SHP77 (cell line): ENCODE results near the gene AQP5.

Source experiments
- DNase-seq, 2 experiments: peaks; one replicate each; lab custom pipeline; 2025; lab: John Stamatoyannopoulos, UW

The AQP5 gene

GRCh38 chr12:49932533-49933130 lies 29.0 kb upstream of the AQP5 start:
- DNase-seq: no peak

- no peak for DNase-seq
Observed at GRCh38 chr12:49933796-49934195, 27.9 kb upstream of the AQP5 start.

- no peak for DNase-seq
Observed at GRCh38 chr12:49934505-49934904, 27.2 kb upstream of the AQP5 start.

- no peak for DNase-seq
Observed at GRCh38 chr12:49936925-49937324, 24.7 kb upstream of the AQP5 start.

DNA sequence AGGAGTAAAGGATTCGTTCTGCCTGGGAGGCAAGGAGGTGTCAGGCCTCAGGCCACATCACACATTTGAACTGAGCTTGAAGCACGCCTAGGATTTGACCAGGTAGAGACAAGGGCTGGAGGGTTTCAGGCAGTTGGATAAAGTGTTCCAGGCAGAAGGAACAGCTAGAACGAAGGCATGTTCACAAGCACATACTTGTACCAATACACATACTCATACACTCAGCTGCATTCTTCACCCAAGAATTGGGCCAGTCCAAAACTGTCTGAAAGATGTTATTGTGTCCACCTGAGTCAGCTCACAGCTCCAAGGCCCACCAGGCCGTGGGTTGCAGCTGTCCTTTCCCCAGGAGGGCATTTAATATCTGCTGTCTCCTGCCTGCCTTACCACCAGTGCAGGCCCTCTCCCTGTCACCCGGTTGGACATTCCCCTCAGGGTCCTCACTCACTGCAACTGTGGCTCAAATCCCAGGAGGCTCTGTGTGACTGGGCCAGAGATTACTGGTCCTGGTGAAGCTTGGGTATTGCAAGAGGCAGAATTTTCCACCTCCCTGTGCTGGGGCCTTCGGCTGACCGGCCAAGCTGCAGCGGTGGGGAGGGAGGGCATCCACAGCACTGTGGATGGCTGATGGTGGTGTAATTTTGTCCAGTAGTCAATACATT lies 23.9 kb upstream of the AQP5 start:
- no peak for DNase-seq

- no peak for DNase-seq
Observed at GRCh38 chr12:49939307-49939706, 22.4 kb upstream of the AQP5 start.

GRCh38 chr12:49939707-49940106 lies 22.0 kb upstream of the AQP5 start:
- no peak for DNase-seq

GRCh38 chr12:49941556-49942511 lies 19.8 kb upstream of the AQP5 start:
- no peak for DNase-seq

- no peak for DNase-seq
Observed at GRCh38 chr12:49942512-49942893, 19.2 kb upstream of the AQP5 start.

DNA sequence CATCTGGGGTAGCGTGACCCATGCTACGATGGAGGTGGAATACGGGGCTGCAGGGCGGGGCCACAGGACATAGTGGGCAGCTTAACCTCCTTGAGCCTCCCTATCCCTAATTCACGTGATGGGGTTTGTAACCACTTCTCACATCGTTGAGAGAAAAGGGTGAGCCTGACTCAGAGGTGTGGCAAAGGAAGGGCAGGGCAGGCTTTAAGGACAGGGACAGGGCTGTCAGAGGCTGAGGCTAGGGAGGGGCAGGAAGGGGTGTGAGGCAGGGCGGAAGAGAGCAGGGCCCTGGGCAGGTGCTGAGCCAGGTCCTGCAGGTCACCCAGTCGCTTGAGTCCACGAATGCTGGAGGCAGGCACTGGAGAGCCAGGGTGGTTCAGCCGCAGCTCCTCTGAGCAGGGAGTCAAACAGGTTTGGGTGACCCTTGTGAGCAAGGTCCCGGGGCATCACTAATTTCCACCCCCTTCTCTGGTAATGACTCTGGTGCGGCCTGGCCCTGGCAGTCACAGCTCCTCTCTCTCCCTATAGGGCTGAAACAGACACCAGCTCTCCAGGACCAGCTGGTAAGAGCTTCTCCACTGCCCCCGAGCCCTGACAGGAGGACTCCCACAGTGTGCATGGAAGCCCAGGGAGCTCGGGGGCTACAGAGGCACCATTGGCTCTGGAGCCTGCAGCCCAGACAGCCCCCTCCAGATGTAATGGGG lies 18.6 kb upstream of the AQP5 start:
- no peak for DNase-seq

DNA sequence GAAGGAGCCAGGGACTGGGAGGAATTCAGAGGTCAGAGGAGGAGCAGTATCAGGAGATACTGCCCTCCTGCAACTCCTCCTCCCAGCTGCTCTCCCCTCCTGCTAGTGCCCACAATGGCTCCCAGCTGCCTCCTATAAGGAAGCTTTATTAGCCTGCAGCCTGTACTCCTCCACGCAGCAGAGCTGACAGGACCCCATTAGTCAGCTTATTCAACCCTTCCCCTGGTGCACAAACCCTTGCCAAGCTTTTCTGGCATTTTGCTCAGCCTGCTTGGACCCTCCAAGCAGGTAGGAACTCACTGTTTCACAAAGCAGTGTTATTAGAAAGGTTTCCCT lies 18.1 kb upstream of the AQP5 start:
- DNase-seq: no peak

DNA sequence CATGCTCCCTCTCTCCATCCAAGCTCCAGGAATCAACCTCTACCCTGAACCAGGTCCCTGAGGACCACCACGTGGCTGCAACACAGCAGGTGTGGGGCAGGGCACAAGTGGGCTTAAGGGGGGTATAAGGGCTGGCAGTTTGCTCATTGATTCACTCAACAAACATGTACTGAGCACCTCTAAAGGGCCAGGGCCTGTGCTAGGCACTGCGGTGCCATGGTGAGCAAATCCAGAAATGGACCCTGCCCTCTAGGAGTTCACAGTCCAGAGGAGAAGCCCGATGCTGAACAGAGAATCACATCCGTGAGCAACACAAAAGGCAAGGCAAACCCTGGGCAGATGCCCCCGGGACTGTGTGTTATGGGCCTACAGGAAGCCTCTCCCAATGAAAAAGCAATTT lies 17.6 kb upstream of the AQP5 start:
- no peak for DNase-seq

GRCh38 chr12:49944718-49945117 lies 17.0 kb upstream of the AQP5 start:
- DNase-seq: no peak

GRCh38 chr12:49945394-49946080 lies 16.1 kb upstream of the AQP5 start:
- DNase-seq: peak; percentile 62

DNA sequence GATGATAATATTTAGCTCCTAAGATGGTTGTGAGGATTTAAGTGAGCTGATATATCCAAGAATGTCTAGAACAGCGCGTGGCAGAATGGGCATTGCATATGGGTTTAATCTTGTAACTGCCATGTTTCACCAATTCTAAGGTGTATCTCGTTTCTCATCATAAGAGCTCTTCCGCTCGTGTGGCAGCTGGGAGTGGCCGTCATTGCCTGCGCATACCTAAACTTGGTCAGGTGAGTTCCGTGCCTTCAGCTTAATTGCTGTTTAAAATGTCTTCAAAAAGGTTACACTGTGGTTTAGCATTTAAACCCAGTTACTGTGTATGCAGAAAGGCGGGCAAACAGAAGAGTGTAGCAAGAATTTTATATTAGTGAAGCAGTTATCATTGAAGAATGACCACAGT lies 15.6 kb upstream of the AQP5 start:
- no peak for DNase-seq

- DNase-seq: no peak
Observed at GRCh38 chr12:49946497-49946896, 15.2 kb upstream of the AQP5 start.

DNA sequence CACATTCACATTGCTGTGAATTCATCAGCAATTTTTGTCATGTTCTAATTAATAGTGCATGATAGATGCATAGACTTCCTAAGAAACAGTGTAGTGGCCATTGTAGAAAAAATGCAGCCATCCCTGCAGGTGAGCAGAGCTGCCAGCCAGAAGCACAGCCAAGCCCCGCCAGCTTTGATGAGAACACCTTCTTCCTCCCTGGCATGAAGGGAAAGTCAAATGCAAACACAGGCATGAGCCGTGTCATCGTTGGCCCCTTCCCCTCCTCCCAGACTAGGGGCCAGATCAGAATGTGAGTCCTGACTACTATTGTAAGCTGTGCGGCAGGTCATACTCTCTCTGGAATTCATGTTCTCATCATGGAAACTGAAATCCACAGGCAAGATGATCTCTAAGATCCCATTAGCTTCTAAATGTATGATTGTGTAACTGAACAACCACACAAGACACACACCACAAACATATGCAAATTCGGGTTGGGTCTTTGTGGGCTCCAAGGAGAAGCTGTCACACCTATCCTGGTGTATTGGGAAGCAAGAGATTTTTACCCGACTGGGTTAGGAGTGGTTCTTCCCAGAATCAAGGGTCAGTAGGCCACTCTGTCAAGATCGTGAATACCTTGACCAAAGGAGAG lies 14.0 kb upstream of the AQP5 start:
- DNase-seq: no peak

DNA sequence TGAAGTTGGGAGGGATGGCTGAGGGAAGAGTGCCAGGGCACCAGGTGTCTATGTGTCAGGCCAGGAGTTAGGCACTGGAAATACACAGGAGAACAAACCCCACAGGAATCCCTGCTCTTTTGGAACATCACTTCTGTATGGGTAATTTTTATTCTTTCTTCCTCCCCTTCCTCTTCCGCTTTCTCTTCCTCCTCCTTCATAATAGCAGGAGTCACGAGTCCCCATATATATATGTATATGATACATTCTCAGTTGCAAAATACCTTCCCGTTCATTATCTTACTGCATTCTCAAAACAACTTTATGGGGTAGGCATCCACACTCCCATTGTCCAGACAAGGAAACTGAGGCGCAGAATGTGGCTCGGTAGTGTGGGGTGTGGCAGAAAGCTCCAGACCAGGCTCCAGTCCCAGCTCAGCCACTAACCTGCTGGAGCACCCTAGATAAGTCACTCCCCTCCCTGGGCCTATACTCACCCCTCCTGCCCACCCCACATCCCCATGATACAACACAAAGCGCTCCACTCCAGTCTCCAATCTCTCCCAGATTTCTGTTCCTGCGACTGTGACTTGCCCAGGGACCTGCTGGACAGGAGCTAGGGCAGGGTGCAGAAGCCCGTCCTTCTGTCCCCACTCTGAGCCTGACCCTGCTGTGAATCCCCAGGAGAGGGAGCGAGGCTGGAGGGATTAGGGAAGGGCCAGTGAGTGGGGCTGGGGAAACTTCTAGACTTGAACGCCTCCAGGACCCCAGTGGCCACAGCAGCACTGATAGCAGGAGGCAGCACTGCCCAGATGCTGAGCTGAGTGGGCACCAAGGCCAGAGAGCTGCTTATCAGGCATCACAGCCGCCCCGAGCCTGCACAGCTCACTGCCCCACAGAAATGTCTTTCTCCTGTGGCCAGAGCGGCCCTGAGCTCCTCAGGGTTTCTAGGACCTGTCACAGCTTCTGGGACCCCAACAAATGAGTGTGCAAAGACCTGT lies 12.5 kb upstream of the AQP5 start:
- DNase-seq: no peak

DNA sequence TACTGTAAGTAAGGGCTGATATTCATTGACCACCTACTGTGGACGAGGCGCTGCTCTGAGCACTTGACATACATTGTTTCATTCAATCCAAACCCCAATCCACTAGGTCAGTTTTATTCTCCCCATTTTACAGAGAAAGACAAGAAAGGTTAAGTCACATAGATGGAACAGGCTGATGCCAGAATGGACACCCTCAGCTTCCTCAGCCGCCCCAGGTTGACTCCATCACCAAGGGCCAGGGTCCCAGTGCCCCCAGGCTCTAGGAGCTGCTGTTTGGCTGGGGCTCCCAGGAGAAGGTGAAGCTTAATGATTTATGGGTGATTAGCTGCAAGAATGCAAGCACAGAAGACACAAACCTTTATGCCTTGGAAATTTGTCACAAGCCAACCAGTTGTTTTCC lies 11.8 kb upstream of the AQP5 start:
- no peak for DNase-seq
